GM18870 (cell line): ENCODE data around the gene GULP1.

ENCODE experiments used
- ATAC-seq: cut with Tn5 transposase; IDR thresholded peaks from one replicate; pipeline ENCODE4 v1.9.1; 2021; ENCODE audit warnings: moderate library complexity; ENCODE audit not compliant: unreplicated experiment

GULP1 gene

GRCh38 chr2:188322569-188323551, 31.2 kb downstream of the GULP1 start:
- ATAC-seq, result no peak

GRCh38 chr2:188324067-188324466, 32.4 kb downstream of the GULP1 start:
- ATAC-seq, result no peak

GRCh38 chr2:188326290-188326668, 34.6 kb downstream of the GULP1 start:
- no peak for ATAC-seq

- no peak for ATAC-seq
Observed at GRCh38 chr2:188326669-188327301, 35.1 kb downstream of the GULP1 start.

GRCh38 chr2:188327518-188328213, 36.0 kb downstream of the GULP1 start:
- ATAC-seq, result no peak

GRCh38 chr2:188328419-188328818, 36.7 kb downstream of the GULP1 start:
- no peak for ATAC-seq

GRCh38 chr2:188330316-188331053, 38.8 kb downstream of the GULP1 start:
- no peak for ATAC-seq

GRCh38 chr2:188332619-188333018, 40.9 kb downstream of the GULP1 start:
- no peak for ATAC-seq

- no peak for ATAC-seq
Observed at GRCh38 chr2:188333751-188334524, 42.3 kb downstream of the GULP1 start.

- ATAC-seq, result no peak
Observed at GRCh38 chr2:188338463-188338862, 46.8 kb downstream of the GULP1 start.

- ATAC-seq, result no peak
Observed at GRCh38 chr2:188340257-188340656, 48.6 kb downstream of the GULP1 start.

- ATAC-seq, result no peak
Observed at GRCh38 chr2:188345020-188345419, 53.3 kb downstream of the GULP1 start.

GRCh38 chr2:188345426-188345825, 53.8 kb downstream of the GULP1 start:
- ATAC-seq, result no peak

GRCh38 chr2:188345831-188346458, 54.3 kb downstream of the GULP1 start:
- no peak for ATAC-seq

GRCh38 chr2:188349019-188349418, 57.3 kb downstream of the GULP1 start:
- ATAC-seq, result no peak

- no peak for ATAC-seq
Observed at GRCh38 chr2:188353282-188353681, 61.6 kb downstream of the GULP1 start.

GRCh38 chr2:188360485-188361263, 69.0 kb downstream of the GULP1 start:
- ATAC-seq, result no peak

- ATAC-seq, result no peak
Observed at GRCh38 chr2:188364033-188364630, 72.5 kb downstream of the GULP1 start.
